K562 (cell line): ENCODE data around the gene FIBP. TPM values are rescaled to one million over a fixed set of nuclear protein-coding genes. Genes with fewer than 3 reads are reported as not detected.

Experiments
- ATAC-seq: fragments of 200-7000 bp; cut with Tn5 transposase; 3 replicates; pipeline ENCODE4 v1.9.1; 2020; ENCODE audit warnings: moderate library complexity
- BruUV-seq: library from RNA; stranded (reverse); fragments of 400-500 nt; replicated peaks from 2 replicates; lab custom pipeline; 2021; lab: Mats Ljungman, UMichigan
- CTCF ChIA-PET: fragments of 300-600 bp; formaldehyde crosslinking; extraction: SDS; loops from one replicate; lab custom pipeline; 2021; ENCODE audit warnings: low intra/inter-chr PET ratio; lab: Yijun Ruan, JAX
- POLR2A ChIA-PET: fragments of 300-600, 350-650 bp; sonication (Branson Sonifier 250); formaldehyde crosslinking; extraction: SDS; loops from one replicate; lab custom pipeline; 2021; ENCODE audit warnings: antibody characterized with exemption, inconsistent platforms; lab: Yijun Ruan, JAX
- DNase-seq, 4 experiments: peaks; one replicate each; pipeline versions ENCODE4 v3.0.0 to v3.0.0-alpha.2; 2011 to 2018; ENCODE audit warnings: low spot score in 3 of 4, mixed read lengths in 3 of 4; ENCODE audit errors: extremely low read depth in 1 of 4
- FAIRE-seq: peaks from 2 replicates; lab custom pipeline; 2011; peaks lifted over from hg19 to GRCh38; lab: Jason Lieb, UNC
- H2AFZ ChIP-seq: 2 replicates; pipeline ENCODE4 v1.6.0; 2011; ENCODE audit warnings: low read depth, low read length, control low read depth, inconsistent platforms
- H3K27ac ChIP-seq: fragments of 200-600 bp; 3 replicates; pipeline ENCODE4 v1.8.0; 2011; ENCODE audit warnings: low read depth, mild to moderate bottlenecking, control low read depth, inconsistent platforms, low read length, moderate library complexity, mixed read lengths; ENCODE audit errors: extremely low read depth
- H3K27me3 ChIP-seq, 2 experiments: fragments of 300-600 bp in 1 of 2; 2 replicates in 1 of 2; 3 replicates in 1 of 2; pipeline versions ENCODE4 v1.6.0 to v1.8.0; 2011; ENCODE audit warnings: inconsistent platforms in 2 of 2, low read length in 2 of 2, mild to moderate bottlenecking in 1 of 2, mixed read lengths in 1 of 2, moderate library complexity in 1 of 2; ENCODE audit not compliant: control insufficient read depth in 2 of 2, insufficient read depth in 2 of 2
- H3K36me3 ChIP-seq: fragments of 300-600 bp; 3 replicates; pipeline ENCODE4 v1.8.0; 2011; ENCODE audit warnings: mild to moderate bottlenecking, low read length, inconsistent platforms; ENCODE audit not compliant: control insufficient read depth, insufficient read depth
- H3K4me1 ChIP-seq, 2 experiments: fragments of 200-600 bp in 1 of 2; replicated peaks in 1 of 2; 2 replicates in 1 of 2; 3 replicates in 1 of 2; pipeline versions ENCODE4 v1.5.1 to v1.8.0; 2011; ENCODE audit warnings: inconsistent platforms in 2 of 2, low read length in 2 of 2, mild to moderate bottlenecking in 1 of 2, mixed read lengths in 1 of 2, moderate library complexity in 1 of 2; ENCODE audit not compliant: control insufficient read depth in 2 of 2, insufficient read depth in 2 of 2
- H3K4me2 ChIP-seq: 2 replicates; pipeline ENCODE4 v1.6.1; 2011; ENCODE audit warnings: low read length, control low read depth, inconsistent platforms, mixed read lengths; ENCODE audit not compliant: insufficient read depth
- H3K4me3 ChIP-seq: fragments of 200-600 bp; sonication (generic), shearing (Covaris generic); 2 replicates; pipeline ENCODE4 v1.5.1; 2016; ENCODE audit warnings: control low read depth, inconsistent platforms
- H3K79me2 ChIP-seq: fragments of 200-600 bp; 3 replicates; pipeline ENCODE4 v1.8.0; 2011; ENCODE audit warnings: low read length, inconsistent platforms; ENCODE audit not compliant: control insufficient read depth, insufficient read depth
- H3K9ac ChIP-seq, 2 experiments: 2 replicates each; pipeline versions ENCODE4 v1.6.0 to v1.6.1; 2011; ENCODE audit warnings: low read depth in 2 of 2, low read length in 2 of 2, control low read depth in 1 of 2, inconsistent platforms in 1 of 2, mild to moderate bottlenecking in 1 of 2, mixed read lengths in 1 of 2; ENCODE audit not compliant: insufficient read depth in 1 of 2
- H3K9me1 ChIP-seq: one replicate; pipeline ENCODE4 v1.6.0; 2011; ENCODE audit warnings: inconsistent platforms, mild to moderate bottlenecking, low read length, moderate library complexity; ENCODE audit not compliant: control insufficient read depth, insufficient read depth
- H3K9me3 ChIP-seq: replicated peaks from 2 replicates; pipeline ENCODE4 v1.5.1; 2011; ENCODE audit warnings: low read depth, low read length, inconsistent platforms; ENCODE audit not compliant: control insufficient read depth, insufficient read depth
- H4K20me1 ChIP-seq: replicated peaks from 2 replicates; pipeline ENCODE4 v1.6.1; 2011; ENCODE audit warnings: low read length, inconsistent platforms, mixed read lengths; ENCODE audit not compliant: control insufficient read depth, insufficient read depth
- ATF7 ChIP-seq: fragments of 450-650 bp; IDR thresholded peaks from 2 replicates; pipeline ENCODE4 v1.7.1; 2014; ENCODE audit warnings: mild to moderate bottlenecking, moderate library complexity
- CBFA2T3 ChIP-seq: fragments of 450-650 bp; IDR thresholded peaks from 2 replicates; pipeline ENCODE4 v1.6.1; 2017
- CGGBP1 ChIP-seq: fragments of 250-450 bp; sonication (Bioruptor Pico); IDR thresholded peaks from 2 replicates; pipeline ENCODE4 v1.9.0; 2021; ENCODE audit warnings: mild to moderate bottlenecking
- ETV5 ChIP-seq: sonication (generic); formaldehyde crosslinking; IDR thresholded peaks from 2 replicates; pipeline ENCODE4 v1.4.0; 2020; ENCODE audit warnings: low read depth, mild to moderate bottlenecking, missing genetic modification reagents
- GATAD2A ChIP-seq: fragments of 450-650 bp; IDR thresholded peaks from 2 replicates; pipeline ENCODE4 v1.6.1; 2017
- KLF16 ChIP-seq: IDR thresholded peaks from 2 replicates; pipeline ENCODE4 v1.6.1; 2016; ENCODE audit warnings: antibody characterized with exemption
- MBD2 ChIP-seq: sonication (generic); IDR thresholded peaks from 2 replicates; pipeline ENCODE4 v1.6.1; 2016; ENCODE audit warnings: low read depth, borderline replicate concordance
- PHF20 ChIP-seq: fragments of 450-650 bp; IDR thresholded peaks from 2 replicates; pipeline ENCODE4 v1.6.1; 2018; ENCODE audit not compliant: partially characterized antibody
- PHF8 ChIP-seq: fragments of 200-600 bp; sonication (generic); IDR thresholded peaks from 2 replicates; pipeline ENCODE4 v1.6.1; 2012; ENCODE audit warnings: mixed run types, mild to moderate bottlenecking, inconsistent platforms, low read length, moderate library complexity, borderline replicate concordance
- PRDM10 ChIP-seq: fragments of 450-650 bp; IDR thresholded peaks from 2 replicates; pipeline ENCODE4 v1.6.1; 2018; ENCODE audit not compliant: partially characterized antibody
- PTBP1 ChIP-seq: fragments of 200-400 bp; formaldehyde crosslinking; IDR thresholded peaks from 2 replicates; pipeline ENCODE4 v1.6.1; 2017; ENCODE audit warnings: low read depth, low read length
- RAD51 ChIP-seq: fragments of 450-650 bp; IDR thresholded peaks from 2 replicates; pipeline ENCODE4 v1.7.1; 2016; ENCODE audit warnings: low read depth, mild to moderate bottlenecking, borderline replicate concordance
- SAFB2 ChIP-seq: fragments of 200-400 bp; formaldehyde crosslinking; IDR thresholded peaks from 2 replicates; pipeline ENCODE4 v1.6.1; 2018; ENCODE audit warnings: borderline replicate concordance, low read length, low read depth, moderate library complexity; ENCODE audit not compliant: severe bottlenecking
- SIRT6 ChIP-seq: IDR thresholded peaks from one replicate; pipeline ENCODE4 v1.6.1; 2012; ENCODE audit warnings: low read depth, mild to moderate bottlenecking, control low read depth, inconsistent platforms, low read length, moderate library complexity
- STAG1 ChIP-seq: sonication (generic); formaldehyde crosslinking; IDR thresholded peaks from 2 replicates; pipeline ENCODE4 v1.5.0; 2020; ENCODE audit warnings: missing genetic modification reagents, borderline replicate concordance
- TAF7 ChIP-seq: fragments of 450-650 bp; IDR thresholded peaks from 2 replicates; pipeline ENCODE4 v1.6.1; 2016; ENCODE audit warnings: missing genetic modification characterization, missing compliant biosample characterization
- U2AF2 ChIP-seq: fragments of 200-400 bp; formaldehyde crosslinking; optimal IDR thresholded peaks from 2 replicates; pipeline ENCODE3; 2017; ENCODE audit warnings: low read depth, mild to moderate bottlenecking, low read length
- ZBTB7A ChIP-seq: IDR thresholded peaks from 2 replicates; pipeline ENCODE4 v1.6.1; 2011; ENCODE audit warnings: low read depth, mild to moderate bottlenecking, low read length, moderate library complexity, borderline replicate concordance; ENCODE audit not compliant: control insufficient read depth
- ZFP36 ChIP-seq: fragments of 150-350 bp; IDR thresholded peaks from 2 replicates; pipeline ENCODE4 v1.6.1; 2018; ENCODE audit warnings: low read length, low read depth; ENCODE audit not compliant: partially characterized antibody
- ZNF551 ChIP-seq: fragments of 250-450 bp; sonication (Bioruptor Pico); IDR thresholded peaks from 2 replicates; pipeline ENCODE4 v1.5.0; 2021; ENCODE audit warnings: mild to moderate bottlenecking, moderate library complexity
- ZNF76 ChIP-seq: fragments of 250-450 bp; sonication (Bioruptor Pico); IDR thresholded peaks from 2 replicates; pipeline ENCODE4 v1.4.0; 2020; ENCODE audit warnings: mild to moderate bottlenecking, moderate library complexity, borderline replicate concordance
- WGBS: fragments of 100-300 bp; shearing (Covaris generic); methylation state at CpG from one replicate; pipeline ENCODE4 v1.1.6; 2016; ENCODE audit warnings: low coverage, mixed read lengths; ENCODE audit not compliant: insufficient coverage; ENCODE audit errors: missing lambda C conversion rate; 5-methylcytosine and 5-hydroxymethylcytosine counted together
- in situ Hi-C: fragments of 300-500 bp; cut with MboI; formaldehyde crosslinking; loops from 4 replicates; pipeline ENCODE4 v1.15.0; 2018; ENCODE audit warnings: inconsistent platforms, mixed read lengths
- intact Hi-C: fragments of 100-400 bp; cut with micrococcal nuclease; formaldehyde crosslinking; loops from 2 replicates; pipeline ENCODE4 v1.14.2; 2022
- polyA plus RNA-seq, 8 experiments: library from polyadenylated mRNA; depleted of rRNA in 4 of 8; stranded (reverse) in 5 of 8; unstranded in 3 of 8; fragments of >200 nt; fragmentation: Nextera tagmentation in 2 of 8; fragmentation: Illumina TruSeq in 1 of 8; extraction: Ambion mirVana in 2 of 8; extraction: Trizol in 1 of 8; gene quantifications; 2 replicates each; pipeline versions ENCODE4 v1.2.1 to v1.2.3, GENCODE V29; 2011 to 2014; ENCODE audit warnings: inconsistent platforms in 1 of 8, missing spikeins in 1 of 8
- total RNA-seq, 7 experiments: library from RNA; depleted of rRNA in 6 of 7; stranded (reverse); fragments of >200 nt in 6 of 7; fragmentation: Illumina TruSeq in 2 of 7; extraction: Trizol in 2 of 7; gene quantifications; 2 replicates each; pipeline versions ENCODE4 v1.2.1 to v1.2.3, GENCODE V29; 2011 to 2021; ENCODE audit warnings: low replicate concordance in 1 of 7

The FIBP gene
- total and polyA plus RNA-seq, 9 of the 15 experiments (the other 6 are each of a cell fraction or from before 2014, with no cell fraction given): 41.2 to 79.2 (median 48.6) TPM

GRCh38 chr11:65884716-65885092 is 3.6 kb downstream of the FIBP start:
- DNase-seq: peak; percentile 78 to 85 (median 80)
- TF ChIP-seq MBD2 (no peak), ATF7 (peak; percentile 55), ZFP36 (no peak), STAG1 (CRISPR knock-in tag) (peak; percentile 84), ZBTB7A (peak; percentile 38; the same call in 1 of the 2 replicates), KLF16 (0 out of 2 replicates have a peak, but pooled peaks have one; percentile 49), PHF20 (no peak), GATAD2A (peak; percentile 44; the same call in 1 of the 2 replicates), CGGBP1 (no peak), PTBP1 (no peak), TAF7 (tag) (no peak), U2AF2 (no peak), PHF8 (no peak), ZNF551 (no peak), RAD51 (no peak), SAFB2 (no peak), ETV5 (0 out of 2 replicates have a peak, but pooled peaks have one; percentile 28), PRDM10 (peak; percentile 46), CBFA2T3 (no peak), SIRT6 (no peak), ZNF76 (CRISPR knock-in tag) (no peak)

More at GRCh38 chr11:65884716-65885092, 3.6 kb downstream of the FIBP start:
- H3K9ac ChIP-seq: 0 out of 4 replicates have a peak overlapping the region, but pooled peaks of 1 of the 2 experiments have one; percentile 1
- H3K9me1 ChIP-seq: no peaks in the 10 kb centered on the region
- no peak overlapping the region for H3K27ac ChIP-seq
- WGBS: 24% methylated on average over 8 of the region's 9 CpGs
- H3K36me3 ChIP-seq: peaks cover 50% of the 10 kb centered on the region
- in situ Hi-C loops: loop anchor here (5.0 kb wide), 1 partner anchor 103 kb away; no protein-coding TSS in a partner anchor
- no peak overlapping the region for H2AFZ ChIP-seq
- FAIRE-seq (peak; percentile 81), ATAC-seq (peak; percentile 63)
- ChIA-PET CTCF (interaction anchor here (0.6 to 2.7 kb wide), 8 partner anchors 24 to 259 kb away, joined by 3 to 24 read pairs (median 4); partner anchors contain the start of gene MUS81), POLR2A (interaction anchor here (0.6 to 14.4 kb wide), 18 partner anchors 8 to 381 kb away, joined by 3 to 147 read pairs (median 3); partner anchors contain the start of genes CFL1, FOSL1 and MUS81)
- no TSS peak for BruUV-seq
- intact Hi-C loops: loop anchor here (1.0 to 5.0 kb wide), 3 partner anchors 102 to 172 kb away; partner anchors contain the start of genes AP5B1 and KAT5
- no peak overlapping the region for H3K4me3 ChIP-seq
- no peak overlapping the region; the same call in 1 of the 2 replicates for H3K4me2 ChIP-seq
- peaks cover 13% of the 10 kb centered on the region for H3K79me2 ChIP-seq
- peaks cover 3% of the 10 kb centered on the region; the same call in 1 of the 2 replicates for H4K20me1 ChIP-seq
- H3K27me3 ChIP-seq: no peaks in the 10 kb centered on the region
- H3K4me1 ChIP-seq: peaks cover 11 to 42% of the 10 kb centered on the region in 2 experiments; a peak in 4 of 5 replicates
- no peaks in the 10 kb centered on the region for H3K9me3 ChIP-seq
